ENCODE data around the gene HS3ST2.

The HS3ST2 gene

GRCh38 chr16:22786691-22787090, 27.3 kb upstream of the HS3ST2 start:
- Histone ChIP-seq H3K4me1 (ENCODE audit: insufficient read depth, low read length) (peaks cover 19% of the 10 kb centered on the region), H3K9ac (ENCODE audit: low read length) (no peak overlapping the region), H3K4me3 (ENCODE audit: low read depth in 1 of 2, low read length in 2 of 2) (no peak overlapping the region), H3K27ac (ENCODE audit: low read depth, low read length) (no peak overlapping the region), H3K27me3 (ENCODE audit: control insufficient read depth in 1 of 2, insufficient read depth in 2 of 2, low read length in 2 of 2) (no peaks in the 10 kb centered on the region), H3K9me3 (ENCODE audit: low read length) (no peaks in the 10 kb centered on the region), H3K36me3 (ENCODE audit: insufficient read depth, low read length) (no peaks in the 10 kb centered on the region)

- H3K9me3 ChIP-seq (ENCODE audit: low read length), result no peaks in the 10 kb centered on the region
- no peak overlapping the region for H3K27ac ChIP-seq (ENCODE audit: low read depth, low read length)
These were observed 26.3 kb upstream of the HS3ST2 start for GRCh38 chr16:22787466-22788192.

GRCh38 chr16:22788193-22788530, 25.8 kb upstream of the HS3ST2 start:
- H3K36me3 ChIP-seq (ENCODE audit: insufficient read depth, low read length), result no peaks in the 10 kb centered on the region
- H3K4me3 ChIP-seq (ENCODE audit: low read depth in 1 of 2, low read length in 2 of 2), result no peak overlapping the region
- H3K27ac ChIP-seq (ENCODE audit: low read depth, low read length), result no peak overlapping the region

More at GRCh38 chr16:22787466-22788192, 26.3 kb upstream of the HS3ST2 start:
- no peaks in the 10 kb centered on the region for H3K27me3 ChIP-seq (ENCODE audit: control insufficient read depth in 1 of 2, insufficient read depth in 2 of 2, low read length in 2 of 2)
- H3K4me1 ChIP-seq (ENCODE audit: insufficient read depth, low read length), result peaks cover 19% of the 10 kb centered on the region
- H3K36me3 ChIP-seq (ENCODE audit: insufficient read depth, low read length), result no peaks in the 10 kb centered on the region
- no peak overlapping the region for H3K9ac ChIP-seq (ENCODE audit: low read length)
- H3K4me3 ChIP-seq (ENCODE audit: low read depth in 1 of 2, low read length in 2 of 2), result no peak overlapping the region

GRCh38 chr16:22789281-22789945, 24.5 kb upstream of the HS3ST2 start:
- Histone ChIP-seq H3K9ac (ENCODE audit: low read length) (no peak overlapping the region), H3K4me1 (ENCODE audit: insufficient read depth, low read length) (peaks cover 19% of the 10 kb centered on the region), H3K4me3 (ENCODE audit: low read depth in 1 of 2, low read length in 2 of 2) (no peak overlapping the region), H3K27me3 (ENCODE audit: control insufficient read depth in 1 of 2, insufficient read depth in 2 of 2, low read length in 2 of 2) (no peaks in the 10 kb centered on the region), H3K36me3 (ENCODE audit: insufficient read depth, low read length) (no peaks in the 10 kb centered on the region), H3K27ac (ENCODE audit: low read depth, low read length) (no peak overlapping the region), H3K9me3 (ENCODE audit: low read length) (no peaks in the 10 kb centered on the region)

More at GRCh38 chr16:22788193-22788530, 25.8 kb upstream of the HS3ST2 start:
- Histone ChIP-seq H3K4me1 (ENCODE audit: insufficient read depth, low read length) (peaks cover 19% of the 10 kb centered on the region), H3K9ac (ENCODE audit: low read length) (no peak overlapping the region), H3K9me3 (ENCODE audit: low read length) (no peaks in the 10 kb centered on the region), H3K27me3 (ENCODE audit: control insufficient read depth in 1 of 2, insufficient read depth in 2 of 2, low read length in 2 of 2) (no peaks in the 10 kb centered on the region)

- Histone ChIP-seq H3K27me3 (ENCODE audit: control insufficient read depth in 1 of 2, insufficient read depth in 2 of 2, low read length in 2 of 2) (no peaks in the 10 kb centered on the region), H3K27ac (ENCODE audit: low read depth, low read length) (no peak overlapping the region), H3K4me3 (ENCODE audit: low read depth in 1 of 2, low read length in 2 of 2) (no peak overlapping the region), H3K4me1 (ENCODE audit: insufficient read depth, low read length) (no peaks in the 10 kb centered on the region), H3K9ac (ENCODE audit: low read length) (no peak overlapping the region), H3K36me3 (ENCODE audit: insufficient read depth, low read length) (no peaks in the 10 kb centered on the region), H3K9me3 (ENCODE audit: low read length) (no peaks in the 10 kb centered on the region)
These were observed 16.4 kb upstream of the HS3ST2 start for GRCh38 chr16:22797551-22797950.

GRCh38 chr16:22799113-22799512, 14.8 kb upstream of the HS3ST2 start:
- H3K27me3 ChIP-seq (ENCODE audit: control insufficient read depth in 1 of 2, insufficient read depth in 2 of 2, low read length in 2 of 2), result peaks cover 0 to 6% of the 10 kb centered on the region in 2 donors
- no peak overlapping the region for H3K4me3 ChIP-seq (ENCODE audit: low read depth in 1 of 2, low read length in 2 of 2)
- no peaks in the 10 kb centered on the region for H3K9me3 ChIP-seq (ENCODE audit: low read length)
- no peaks in the 10 kb centered on the region for H3K36me3 ChIP-seq (ENCODE audit: insufficient read depth, low read length)
- H3K9ac ChIP-seq (ENCODE audit: low read length), result no peak overlapping the region
- H3K27ac ChIP-seq (ENCODE audit: low read depth, low read length), result no peak overlapping the region
- H3K4me1 ChIP-seq (ENCODE audit: insufficient read depth, low read length), result no peaks in the 10 kb centered on the region

- Histone ChIP-seq H3K4me1 (ENCODE audit: insufficient read depth, low read length) (no peaks in the 10 kb centered on the region), H3K36me3 (ENCODE audit: insufficient read depth, low read length) (no peaks in the 10 kb centered on the region)
These were observed 9.1 kb upstream of the HS3ST2 start for GRCh38 chr16:22804893-22805292.

GRCh38 chr16:22805326-22805725, 8.6 kb upstream of the HS3ST2 start:
- Histone ChIP-seq H3K4me1 (ENCODE audit: insufficient read depth, low read length) (no peaks in the 10 kb centered on the region), H3K9me3 (ENCODE audit: low read length) (no peaks in the 10 kb centered on the region), H3K27me3 (ENCODE audit: control insufficient read depth in 1 of 2, insufficient read depth in 2 of 2, low read length in 2 of 2) (peaks cover 0 to 6% of the 10 kb centered on the region in 2 donors), H3K4me3 (ENCODE audit: low read depth in 1 of 2, low read length in 2 of 2) (no peak overlapping the region), H3K27ac (ENCODE audit: low read depth, low read length) (no peak overlapping the region), H3K36me3 (ENCODE audit: insufficient read depth, low read length) (no peaks in the 10 kb centered on the region), H3K9ac (ENCODE audit: low read length) (no peak overlapping the region)

More at GRCh38 chr16:22804893-22805292, 9.1 kb upstream of the HS3ST2 start:
- Histone ChIP-seq H3K27ac (ENCODE audit: low read depth, low read length) (no peak overlapping the region), H3K27me3 (ENCODE audit: control insufficient read depth in 1 of 2, insufficient read depth in 2 of 2, low read length in 2 of 2) (peaks cover 0 to 6% of the 10 kb centered on the region in 2 donors), H3K4me3 (ENCODE audit: low read depth in 1 of 2, low read length in 2 of 2) (no peak overlapping the region), H3K9me3 (ENCODE audit: low read length) (no peaks in the 10 kb centered on the region), H3K9ac (ENCODE audit: low read length) (no peak overlapping the region)

- H3K36me3 ChIP-seq (ENCODE audit: insufficient read depth, low read length), result no peaks in the 10 kb centered on the region
- H3K4me1 ChIP-seq (ENCODE audit: insufficient read depth, low read length), result no peaks in the 10 kb centered on the region
- no peaks in the 10 kb centered on the region for H3K9me3 ChIP-seq (ENCODE audit: low read length)
- H3K9ac ChIP-seq (ENCODE audit: low read length), result no peak overlapping the region
- no peak overlapping the region for H3K4me3 ChIP-seq (ENCODE audit: low read depth in 1 of 2, low read length in 2 of 2)
- no peak overlapping the region for H3K27ac ChIP-seq (ENCODE audit: low read depth, low read length)
- peaks cover 0 to 6% of the 10 kb centered on the region in 2 donors for H3K27me3 ChIP-seq (ENCODE audit: control insufficient read depth in 1 of 2, insufficient read depth in 2 of 2, low read length in 2 of 2)
These were observed 7.2 kb upstream of the HS3ST2 start for GRCh38 chr16:22806811-22807210.

GRCh38 chr16:22810226-22810625, 3.7 kb upstream of the HS3ST2 start:
- H3K27me3 ChIP-seq (ENCODE audit: control insufficient read depth in 1 of 2, insufficient read depth in 2 of 2, low read length in 2 of 2), result peaks cover 6 to 17% of the 10 kb centered on the region in 2 donors
- H3K36me3 ChIP-seq (ENCODE audit: insufficient read depth, low read length), result no peaks in the 10 kb centered on the region
- H3K4me1 ChIP-seq (ENCODE audit: insufficient read depth, low read length), result peaks cover 5% of the 10 kb centered on the region

GRCh38 chr16:22813223-22813947, 577 bp upstream of the HS3ST2 start:
- H3K27me3 ChIP-seq (ENCODE audit: control insufficient read depth in 1 of 2, insufficient read depth in 2 of 2, low read length in 2 of 2), result peaks cover 8 to 31% of the 10 kb centered on the region in 2 donors
- H3K4me1 ChIP-seq (ENCODE audit: insufficient read depth, low read length), result peaks cover 5% of the 10 kb centered on the region
- no peaks in the 10 kb centered on the region for H3K36me3 ChIP-seq (ENCODE audit: insufficient read depth, low read length)
- no peaks in the 10 kb centered on the region for H3K9me3 ChIP-seq (ENCODE audit: low read length)
- no peak overlapping the region for H3K9ac ChIP-seq (ENCODE audit: low read length)
- H3K4me3 ChIP-seq (ENCODE audit: low read depth in 1 of 2, low read length in 2 of 2), result peak overlapping the region; percentile 39 to 72
- no peak overlapping the region for H3K27ac ChIP-seq (ENCODE audit: low read depth, low read length)

More at GRCh38 chr16:22810226-22810625, 3.7 kb upstream of the HS3ST2 start:
- no peak overlapping the region for H3K9ac ChIP-seq (ENCODE audit: low read length)
- H3K27ac ChIP-seq (ENCODE audit: low read depth, low read length), result no peak overlapping the region
- no peak overlapping the region for H3K4me3 ChIP-seq (ENCODE audit: low read depth in 1 of 2, low read length in 2 of 2)
- no peaks in the 10 kb centered on the region for H3K9me3 ChIP-seq (ENCODE audit: low read length)
